Fibroblast of pulmonary artery (primary cell): Measurements from ENCODE around the gene NEU1.

Experiments used
- DNase-seq: peaks from one replicate; pipeline ENCODE4 v3.0.0-alpha.2; 2010; ENCODE audit warnings: low read depth
- H3K4me3 ChIP-seq: replicated peaks from 2 replicates; pipeline ENCODE4 v1.5.1; 2011; ENCODE audit warnings: low read depth, mild to moderate bottlenecking, control low read depth, low read length, moderate library complexity
- TF ChIP-seq, protein P1 (sequence below): IDR thresholded peaks from 2 replicates; pipeline ENCODE4 v1.5.1; 2011; ENCODE audit warnings: mild to moderate bottlenecking, control low read depth, low read length, inconsistent platforms; ENCODE audit errors: missing control alignments

The NEU1 gene

DNA sequence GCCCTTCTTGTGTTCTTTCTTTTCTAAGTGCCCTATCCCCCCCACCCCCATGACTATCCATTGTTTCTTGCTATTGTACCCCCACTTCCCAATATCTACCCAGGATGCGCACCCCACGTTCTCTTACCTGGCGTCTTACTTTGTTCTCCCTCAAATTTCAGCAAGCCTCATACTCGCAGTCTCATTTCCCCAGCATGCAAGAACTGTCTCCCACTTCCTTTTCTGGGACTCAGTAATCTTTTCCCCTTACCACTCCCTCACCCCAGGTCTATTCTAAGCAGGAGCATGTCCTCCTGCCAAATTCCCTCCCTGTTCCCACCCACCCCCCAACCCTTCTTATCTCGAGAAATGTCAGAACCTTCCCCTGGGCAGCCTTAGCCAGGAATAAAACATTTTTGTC lies 36.6 kb upstream of the NEU1 start:
- TF ChIP-seq, protein P1, sequence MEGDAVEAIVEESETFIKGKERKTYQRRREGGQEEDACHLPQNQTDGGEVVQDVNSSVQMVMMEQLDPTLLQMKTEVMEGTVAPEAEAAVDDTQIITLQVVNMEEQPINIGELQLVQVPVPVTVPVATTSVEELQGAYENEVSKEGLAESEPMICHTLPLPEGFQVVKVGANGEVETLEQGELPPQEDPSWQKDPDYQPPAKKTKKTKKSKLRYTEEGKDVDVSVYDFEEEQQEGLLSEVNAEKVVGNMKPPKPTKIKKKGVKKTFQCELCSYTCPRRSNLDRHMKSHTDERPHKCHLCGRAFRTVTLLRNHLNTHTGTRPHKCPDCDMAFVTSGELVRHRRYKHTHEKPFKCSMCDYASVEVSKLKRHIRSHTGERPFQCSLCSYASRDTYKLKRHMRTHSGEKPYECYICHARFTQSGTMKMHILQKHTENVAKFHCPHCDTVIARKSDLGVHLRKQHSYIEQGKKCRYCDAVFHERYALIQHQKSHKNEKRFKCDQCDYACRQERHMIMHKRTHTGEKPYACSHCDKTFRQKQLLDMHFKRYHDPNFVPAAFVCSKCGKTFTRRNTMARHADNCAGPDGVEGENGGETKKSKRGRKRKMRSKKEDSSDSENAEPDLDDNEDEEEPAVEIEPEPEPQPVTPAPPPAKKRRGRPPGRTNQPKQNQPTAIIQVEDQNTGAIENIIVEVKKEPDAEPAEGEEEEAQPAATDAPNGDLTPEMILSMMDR: no peak
- H3K4me3 ChIP-seq: no peak overlapping the region
- no peak for DNase-seq

DNA sequence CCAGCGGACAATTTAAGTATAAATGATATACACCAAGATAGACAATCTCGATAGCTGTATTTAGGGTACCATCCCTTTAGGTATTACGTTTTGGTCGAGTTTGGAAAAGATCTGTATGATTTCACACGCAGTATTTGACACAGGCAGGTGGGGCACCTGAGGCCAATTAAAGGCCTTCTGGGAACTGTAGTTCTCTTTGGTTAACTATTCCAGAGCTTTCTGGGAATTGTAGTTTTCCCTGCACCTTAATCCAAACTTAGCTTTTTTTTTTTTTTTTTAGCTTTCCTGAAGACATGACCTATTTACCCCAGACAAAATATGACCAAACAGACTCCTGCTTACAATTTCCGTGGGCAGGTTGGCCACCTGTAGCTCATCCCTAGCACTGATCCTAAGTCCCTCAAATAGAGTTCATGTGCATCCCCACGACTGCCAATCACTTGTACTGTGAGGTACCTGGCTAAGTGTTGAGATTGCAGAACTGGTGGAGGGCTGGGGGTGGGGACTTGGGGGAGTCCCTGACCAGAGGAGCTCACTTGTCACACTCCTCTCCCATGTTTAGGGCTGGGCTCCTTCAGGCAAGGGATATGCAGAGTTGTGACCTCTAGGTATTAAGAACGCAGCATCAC lies 35.9 kb upstream of the NEU1 start:
- TF ChIP-seq, protein P1: no peak
- peak; percentile 50 for DNase-seq
- H3K4me3 ChIP-seq: peak overlapping the region; percentile 98

DNA sequence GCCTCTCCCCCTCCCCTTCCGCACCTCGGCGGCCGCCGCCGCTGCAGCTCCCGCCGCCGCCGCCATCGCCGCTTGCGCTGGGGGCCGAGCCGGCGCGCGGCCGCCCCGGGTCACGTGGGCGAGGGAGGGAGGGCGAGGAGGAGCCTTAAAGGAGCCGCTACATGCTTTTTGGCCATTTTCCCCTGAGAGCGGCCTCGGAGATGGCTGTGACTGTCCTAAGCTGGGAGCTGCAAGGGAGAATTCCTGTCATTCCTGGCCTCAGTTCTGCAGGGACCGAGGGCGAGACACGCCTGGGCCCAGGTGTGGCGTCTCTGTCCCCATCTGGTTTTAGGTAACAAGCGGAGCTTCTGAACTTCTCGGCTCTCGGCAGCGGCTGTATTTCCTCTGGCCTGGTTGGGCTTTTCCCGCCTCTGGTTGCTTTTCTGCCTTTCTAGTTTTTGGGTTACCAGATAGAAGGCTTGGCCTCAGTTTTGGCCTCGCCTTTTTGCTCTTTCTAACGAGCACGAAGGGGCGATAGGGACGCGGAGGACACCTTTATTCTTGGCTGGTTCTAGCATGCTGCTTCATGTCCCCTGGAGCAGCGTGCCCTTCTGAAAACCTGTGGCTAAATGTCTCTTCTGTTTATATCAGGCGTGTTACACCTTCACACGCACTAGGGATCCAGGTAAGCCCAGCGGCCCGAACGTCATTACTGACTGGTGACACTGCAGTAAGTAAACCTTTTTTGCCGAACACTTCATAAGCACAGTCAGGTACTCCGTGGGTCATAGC lies 35.2 kb upstream of the NEU1 start, which contains the start of gene EHMT2:
Gene EHMT2 (minus strand): TSS at position 87 of the 771 bp plus-strand sequence. CDS start 21 bp downstream, at position 66.
- TF ChIP-seq, protein P1: no peak
- peak; percentile 76 for DNase-seq
- peak within 1 kb of the TSS; percentile 98 for H3K4me3 ChIP-seq

DNA sequence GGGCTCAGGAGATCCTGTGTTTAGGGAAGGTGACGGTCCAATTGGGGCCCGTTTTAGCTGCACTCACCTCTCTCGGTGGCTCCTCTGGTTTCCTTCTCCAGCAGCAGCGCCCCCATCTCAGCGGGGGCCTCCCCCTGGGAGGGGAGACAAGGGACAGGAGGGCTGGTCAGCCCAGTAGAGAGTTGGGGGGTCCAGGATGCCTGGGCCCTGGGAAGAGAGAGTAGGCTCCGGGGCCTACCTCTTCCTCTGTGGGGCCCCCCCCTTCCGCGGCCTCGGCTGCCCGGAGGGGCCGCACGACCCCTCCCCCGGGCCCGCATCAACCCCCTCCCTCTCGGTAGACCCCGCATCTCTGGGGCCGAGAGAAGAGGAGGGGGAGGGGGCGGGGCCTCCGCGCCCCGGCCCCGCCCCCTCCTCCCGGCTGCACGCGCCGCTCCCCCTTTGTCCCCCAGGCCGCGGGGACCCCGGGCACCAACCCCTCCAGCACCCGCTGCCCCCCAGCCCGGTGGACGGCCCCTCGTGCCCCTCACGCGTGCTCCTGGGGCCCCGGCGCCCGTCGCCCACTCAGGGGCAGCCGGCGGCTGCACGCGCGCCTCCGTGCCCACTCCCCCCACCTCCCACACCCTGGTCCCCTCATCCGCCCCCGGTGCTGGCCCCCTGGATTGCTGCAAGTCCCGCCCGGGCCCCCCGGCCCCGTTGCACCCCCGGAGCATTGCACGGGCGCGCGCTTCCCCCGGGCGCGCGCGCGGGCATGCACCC lies 34.4 kb upstream of the NEU1 start:
- H3K4me3 ChIP-seq: peak overlapping the region; percentile 98
- DNase-seq: no peak
- TF ChIP-seq, protein P1: no peak

DNA sequence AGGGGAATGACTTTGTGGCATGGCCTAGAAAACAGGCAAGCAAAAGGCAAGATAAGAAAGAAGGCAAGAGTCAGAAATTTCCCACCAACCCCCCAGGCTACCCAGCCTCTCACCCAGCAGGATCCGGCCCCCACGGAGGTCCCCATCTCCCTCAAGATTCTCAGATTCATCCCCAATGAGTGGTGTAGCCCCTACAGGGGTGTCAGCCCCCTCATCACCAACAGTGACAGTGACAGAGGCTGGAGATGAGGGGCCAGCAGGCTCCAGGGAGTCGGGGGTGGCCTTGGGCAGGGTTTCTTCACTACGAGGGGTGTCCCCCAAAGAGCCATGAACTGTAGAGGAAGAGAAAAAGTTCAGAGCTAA lies 33.9 kb upstream of the NEU1 start:
- TF ChIP-seq, protein P1: no peak
- peak overlapping the region; percentile 98 for H3K4me3 ChIP-seq
- no peak for DNase-seq

DNA sequence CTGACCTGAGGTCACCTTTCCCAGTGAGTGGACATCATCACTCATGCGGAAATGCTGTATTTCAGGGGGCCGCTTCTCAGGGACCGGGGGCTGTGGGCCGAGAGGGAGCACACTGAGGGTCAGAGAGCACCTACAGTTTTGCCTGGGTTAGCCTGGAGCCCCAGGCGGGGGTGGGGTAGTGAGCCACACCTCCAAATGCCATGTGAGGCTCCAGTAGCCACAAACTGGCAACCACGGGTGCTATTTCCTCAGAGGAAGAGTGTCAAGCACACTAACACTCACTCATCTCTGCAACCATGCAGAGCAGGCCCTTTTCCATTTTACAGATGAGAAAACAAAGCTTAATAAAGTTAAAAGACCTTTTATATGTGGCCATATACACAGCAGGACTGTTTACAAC lies 30.2 kb upstream of the NEU1 start:
- TF ChIP-seq, protein P1: no peak
- no peak for DNase-seq
- no peak overlapping the region for H3K4me3 ChIP-seq
